Upper lobe of left lung (tissue), 4 donors: ENCODE measurements around the gene EXOC4.

Experiments
- CTCF ChIP-seq, 6 experiments: fragments of 450-650 bp in 4 of 6; fragments of 200-600 bp in 2 of 6; sonication (generic) in 2 of 6; IDR thresholded peaks; one replicate each; pipeline ENCODE4 v1.5.1; 2016 to 2019; ENCODE audit warnings: antibody characterized with exemption in 6 of 6
- POLR2A ChIP-seq, 4 donors: fragments of 450-650 bp; IDR thresholded peaks; one replicate each; pipeline ENCODE4 v1.5.1; 2016 to 2017; ENCODE audit warnings: antibody characterized with exemption in 4 of 4, mild to moderate bottlenecking in 2 of 4

GRCh38 chr7:133646472-133647315 is 393.8 kb downstream of the EXOC4 start:
- no peak for TF ChIP-seq CTCF (IDR thresholded peaks at IDR 0.05)
- no peak for TF ChIP-seq POLR2A (IDR thresholded peaks at IDR 0.05)
